Thoracic aorta (tissue), 2 donors: ENCODE results near the gene RBMS1. TPM values are rescaled to one million over a fixed set of nuclear protein-coding genes. Genes with fewer than 3 reads are reported as not detected.
A peak's percentile ranks its signal among the peaks of the same experiment; 100 is the strongest.

ENCODE experiments used
- ATAC-seq: fragments of 150-250 bp; one replicate; pipeline ENCODE4 v1.8.0; 2017; ENCODE audit warnings: low read depth; ENCODE audit not compliant: insufficient number of reproducible peaks, low FRiP score
- DNase-seq: peaks from one replicate; pipeline ENCODE4 v3.0.0-alpha.2; 2020; ENCODE audit warnings: low spot score
- H3K27ac ChIP-seq, 2 donors: fragments of 200-600 bp; sonication (generic); 1 replicate in 1 of 2; 2 replicates in 1 of 2; pipeline ENCODE4 v1.5.1; 2016; ENCODE audit warnings: mild to moderate bottlenecking in 2 of 2, moderate library complexity in 2 of 2
- H3K27me3 ChIP-seq: fragments of 200-600 bp; sonication (generic); replicated peaks from 2 replicates; pipeline ENCODE4 v1.6.0; 2016; ENCODE audit warnings: mild to moderate bottlenecking; ENCODE audit not compliant: insufficient read depth
- H3K36me3 ChIP-seq: fragments of 200-600 bp; sonication (generic); one replicate; pipeline ENCODE4 v1.5.1; 2016
- H3K4me1 ChIP-seq, 2 donors: fragments of 200-600 bp; sonication (generic); 1 replicate in 1 of 2; 2 replicates in 1 of 2; pipeline versions ENCODE4 v1.5.1 to v1.6.0; 2016; ENCODE audit warnings: low read depth in 2 of 2, mild to moderate bottlenecking in 1 of 2; ENCODE audit not compliant: control insufficient read depth in 1 of 2
- H3K4me3 ChIP-seq: fragments of 200-600 bp; sonication (generic); 2 replicates; pipeline ENCODE4 v1.5.1; 2016; ENCODE audit warnings: mild to moderate bottlenecking
- H3K9me3 ChIP-seq: fragments of 200-600 bp; sonication (generic); 2 replicates; pipeline ENCODE4 v1.5.1; 2016
- total RNA-seq, 2 donors: library from RNA; depleted of rRNA; stranded (reverse); fragments of >200 nt; gene quantifications; one replicate each; pipeline versions ENCODE4 v1.1.0 to v1.2.3, GENCODE V29; 2016
- TF ChIP-seq, protein P1 (sequence below): fragments of 200-600 bp; sonication (generic); IDR thresholded peaks from one replicate; pipeline ENCODE4 v1.5.1; 2019; ENCODE audit warnings: antibody characterized with exemption

Gene RBMS1
- total RNA-seq, 2 donors from 2014 or later: 98.7 to 179 TPM

- Histone ChIP-seq H3K4me1 (peaks cover 32 to 50% of the 10 kb centered on the region in 2 donors), H3K27ac (no peak overlapping the region)
- TF ChIP-seq, protein P1, sequence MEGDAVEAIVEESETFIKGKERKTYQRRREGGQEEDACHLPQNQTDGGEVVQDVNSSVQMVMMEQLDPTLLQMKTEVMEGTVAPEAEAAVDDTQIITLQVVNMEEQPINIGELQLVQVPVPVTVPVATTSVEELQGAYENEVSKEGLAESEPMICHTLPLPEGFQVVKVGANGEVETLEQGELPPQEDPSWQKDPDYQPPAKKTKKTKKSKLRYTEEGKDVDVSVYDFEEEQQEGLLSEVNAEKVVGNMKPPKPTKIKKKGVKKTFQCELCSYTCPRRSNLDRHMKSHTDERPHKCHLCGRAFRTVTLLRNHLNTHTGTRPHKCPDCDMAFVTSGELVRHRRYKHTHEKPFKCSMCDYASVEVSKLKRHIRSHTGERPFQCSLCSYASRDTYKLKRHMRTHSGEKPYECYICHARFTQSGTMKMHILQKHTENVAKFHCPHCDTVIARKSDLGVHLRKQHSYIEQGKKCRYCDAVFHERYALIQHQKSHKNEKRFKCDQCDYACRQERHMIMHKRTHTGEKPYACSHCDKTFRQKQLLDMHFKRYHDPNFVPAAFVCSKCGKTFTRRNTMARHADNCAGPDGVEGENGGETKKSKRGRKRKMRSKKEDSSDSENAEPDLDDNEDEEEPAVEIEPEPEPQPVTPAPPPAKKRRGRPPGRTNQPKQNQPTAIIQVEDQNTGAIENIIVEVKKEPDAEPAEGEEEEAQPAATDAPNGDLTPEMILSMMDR: no peak
These were observed 84.1 kb downstream of the RBMS1 start for GRCh38 chr2:160409480-160409879.

DNA sequence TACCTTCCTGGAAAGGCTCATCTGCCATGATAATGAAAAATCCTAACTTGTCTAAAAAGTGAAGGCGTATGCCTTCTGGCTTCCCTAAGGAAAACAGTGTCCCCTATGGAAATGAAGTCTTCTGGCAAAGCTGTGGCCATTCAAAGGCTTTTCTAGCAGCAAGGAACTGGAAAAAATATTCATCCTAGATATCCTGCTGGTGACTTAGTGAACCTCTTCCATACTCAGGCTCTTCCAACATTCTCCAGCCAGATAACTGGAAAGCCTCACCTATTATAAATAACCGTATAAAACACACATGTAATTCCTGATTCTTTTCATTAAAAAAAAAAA lies 84.7 kb downstream of the RBMS1 start:
- Histone ChIP-seq H3K27ac (peak overlapping the region; percentile 70 to 80), H3K4me3 (no peak overlapping the region), H3K27me3 (no peaks in the 10 kb centered on the region), H3K9me3 (no peaks in the 10 kb centered on the region), H3K36me3 (no peaks in the 10 kb centered on the region), H3K4me1 (peaks cover 38 to 56% of the 10 kb centered on the region in 2 donors)
- no peak for DNase-seq
- TF ChIP-seq, protein P1: no peak
- no peak for ATAC-seq

More at GRCh38 chr2:160409480-160409879, 84.1 kb downstream of the RBMS1 start:
- no peaks in the 10 kb centered on the region for H3K36me3 ChIP-seq
- H3K9me3 ChIP-seq: no peaks in the 10 kb centered on the region
- DNase-seq (no peak), ATAC-seq (no peak)
- H3K4me3 ChIP-seq: no peak overlapping the region
- H3K27me3 ChIP-seq: no peaks in the 10 kb centered on the region

GRCh38 chr2:160408173-160408958 lies 85.2 kb downstream of the RBMS1 start:
- Histone ChIP-seq H3K27ac (peak overlapping the region; percentile 70 to 80), H3K4me1 (peaks cover 42 to 61% of the 10 kb centered on the region in 2 donors), H3K9me3 (no peaks in the 10 kb centered on the region), H3K36me3 (no peaks in the 10 kb centered on the region), H3K4me3 (peak overlapping the region; percentile 95), H3K27me3 (no peaks in the 10 kb centered on the region)
- no peak for ATAC-seq
- no peak for DNase-seq
- TF ChIP-seq, protein P1: no peak

DNA sequence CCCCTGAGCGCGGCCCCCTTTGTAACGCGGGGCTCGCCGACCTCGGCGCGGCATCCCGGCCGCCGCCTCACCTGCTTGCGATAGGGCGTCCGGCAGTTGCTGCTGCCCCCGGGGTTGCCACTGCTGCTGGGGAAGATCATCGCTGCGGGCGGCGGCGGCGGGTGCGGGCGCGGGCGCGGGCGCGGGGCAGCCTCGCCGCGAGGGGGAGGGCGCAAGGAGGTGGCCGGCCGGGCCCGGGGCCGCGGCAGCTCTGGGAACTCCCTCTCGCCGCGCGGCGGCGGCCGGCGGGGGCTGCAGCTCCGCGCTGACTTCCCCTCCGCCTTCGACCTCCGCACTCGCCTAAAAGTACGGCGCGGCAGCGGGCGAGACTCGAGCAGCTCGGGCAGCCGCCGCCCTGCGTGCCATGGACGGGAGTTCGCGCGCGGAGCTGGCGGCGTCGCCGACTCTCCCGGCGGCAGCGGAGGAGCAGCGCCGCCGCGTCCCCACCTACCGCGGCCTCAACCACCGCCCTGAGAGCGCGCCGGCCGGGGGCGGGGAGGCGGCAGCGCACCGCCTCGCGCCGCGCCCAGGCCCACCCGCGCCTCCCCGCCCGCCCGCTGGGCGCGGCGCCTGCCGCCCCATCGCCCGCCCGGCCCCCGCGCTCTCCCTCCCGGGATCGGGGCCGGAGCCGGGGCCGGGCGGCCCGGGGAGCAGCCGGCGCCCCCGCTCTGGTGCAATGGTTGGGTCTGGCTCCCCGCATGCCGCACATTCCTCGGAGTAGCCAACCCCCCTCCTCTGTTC lies 86.0 kb downstream of the RBMS1 start:
- TF ChIP-seq, protein P1: no peak
- no peaks in the 10 kb centered on the region for H3K9me3 ChIP-seq
- peak overlapping the region; percentile 95 for H3K4me3 ChIP-seq
- H3K27ac ChIP-seq: peak overlapping the region; percentile 90
- ATAC-seq (peak; percentile 49), DNase-seq (no peak)
- H3K36me3 ChIP-seq: no peaks in the 10 kb centered on the region
- H3K27me3 ChIP-seq: no peaks in the 10 kb centered on the region
- peaks cover 43 to 69% of the 10 kb centered on the region in 2 donors for H3K4me1 ChIP-seq

DNA sequence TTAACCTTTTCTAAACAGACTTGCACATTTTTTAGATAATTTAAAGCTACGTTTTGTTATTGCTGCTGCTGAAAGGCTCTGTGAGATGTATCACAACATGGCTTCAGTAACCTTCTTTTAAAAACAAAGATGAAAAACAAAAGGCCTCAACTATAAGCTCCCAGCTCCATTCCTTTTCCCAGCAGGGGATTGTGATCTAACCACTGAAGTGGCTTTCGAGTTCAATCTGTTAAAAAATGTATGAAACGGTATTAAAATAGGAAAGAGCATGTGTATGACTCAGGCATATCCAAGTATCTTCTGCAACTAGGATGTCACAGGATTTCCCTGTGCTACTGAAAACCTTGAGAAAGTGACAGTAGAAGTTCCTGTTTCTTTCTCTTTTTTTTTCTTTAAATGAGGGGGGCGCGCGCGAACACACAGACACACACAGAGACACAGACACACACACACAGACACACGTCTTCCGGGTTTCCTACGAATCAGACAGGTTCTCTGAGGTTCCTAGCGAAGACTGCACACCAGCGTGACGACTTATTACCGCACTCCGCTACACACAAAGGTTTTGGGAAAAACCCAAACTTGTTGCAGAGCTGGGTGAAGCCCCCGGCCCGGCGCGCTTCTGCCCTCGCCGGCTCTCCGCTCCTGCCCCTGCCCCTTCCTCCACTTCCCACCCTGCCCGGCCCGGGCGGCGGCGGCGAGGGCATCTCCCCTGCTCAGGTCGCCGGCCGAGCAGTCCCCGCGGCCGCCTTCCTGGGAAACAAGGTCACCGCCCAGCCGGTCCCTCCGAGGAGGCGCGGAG lies 86.8 kb downstream of the RBMS1 start:
- Histone ChIP-seq H3K9me3 (no peaks in the 10 kb centered on the region), H3K4me1 (peaks cover 43 to 70% of the 10 kb centered on the region in 2 donors), H3K36me3 (no peaks in the 10 kb centered on the region), H3K27me3 (no peaks in the 10 kb centered on the region), H3K4me3 (peak overlapping the region; percentile 95), H3K27ac (peak overlapping the region; percentile 90)
- ATAC-seq: no peak
- TF ChIP-seq, protein P1: no peak
- no peak for DNase-seq
